ENCODE measurements around the gene RASSF1. TPM values are rescaled to one million over a fixed set of nuclear protein-coding genes. Genes with fewer than 3 reads are reported as not detected.
A peak's percentile ranks its signal among the peaks of the same experiment; 100 is the strongest.

The RASSF1 gene
- total RNA-seq, 1 experiment from 2014 or later = 15.8 TPM

- Histone ChIP-seq H2BK12ac (ENCODE audit: insufficient read length, low read depth, low read length) (no peak overlapping the region), H4K20me1 (ENCODE audit: control insufficient read depth, insufficient read depth, insufficient read length) (peaks cover 2% of the 10 kb centered on the region), H3K27me3 (ENCODE audit: insufficient read depth, low read length) (no peaks in the 10 kb centered on the region), H2BK15ac (ENCODE audit: low read depth, low read length) (no peak overlapping the region), H3K9me3 (ENCODE audit: control insufficient read depth, low read depth, low read length) (no peaks in the 10 kb centered on the region), H3K79me1 (ENCODE audit: insufficient read depth, low read depth, low read length, poor library complexity, severe bottlenecking) (no peaks in the 10 kb centered on the region), H3K79me2 (ENCODE audit: insufficient read depth, low read length) (no peaks in the 10 kb centered on the region), H4K8ac (replicated peaks; ENCODE audit: insufficient read length, low read depth, low read length) (no peak overlapping the region), H2AK5ac (ENCODE audit: insufficient read length, low read length) (no peak overlapping the region), H3K4me2 (ENCODE audit: insufficient read depth, insufficient read length, low read length) (no peak overlapping the region), H3K23me2 (ENCODE audit: insufficient read length, low read depth, low read length, poor library complexity, severe bottlenecking) (no peaks in the 10 kb centered on the region), H2AFZ (ENCODE audit: low read length) (no peak overlapping the region), H3K14ac (ENCODE audit: insufficient read depth, low read length) (no peak overlapping the region), H3K18ac (ENCODE audit: insufficient read length, low read depth, low read length) (no peak overlapping the region), H3K56ac (ENCODE audit: insufficient read length, low read depth, low read length) (no peak overlapping the region), H3K4ac (ENCODE audit: low read depth, low read length) (no peak overlapping the region), H3K9ac (ENCODE audit: extremely low read depth, insufficient read length, low read length) (no peak overlapping the region), H3T11ph (ENCODE audit: low read length) (no peak overlapping the region), H2BK5ac (ENCODE audit: insufficient read length, low read length) (no peak overlapping the region), H3K27ac (ENCODE audit: insufficient read length, low read depth, low read length) (no peak overlapping the region), H3K23ac (ENCODE audit: insufficient read length, low read depth, low read length) (no peak overlapping the region), H3K4me1 (ENCODE audit: insufficient read depth, low read length) (no peaks in the 10 kb centered on the region), H4K5ac (ENCODE audit: insufficient read length, low read depth, low read length) (no peak overlapping the region), H4K91ac (ENCODE audit: insufficient read length, low read depth, low read length) (no peak overlapping the region), H2BK120ac (ENCODE audit: low read depth, low read length, poor library complexity, severe bottlenecking) (no peak overlapping the region), H2BK20ac (ENCODE audit: low read depth, low read length, poor library complexity, severe bottlenecking) (no peak overlapping the region)
- WGBS (ENCODE audit: extremely low coverage, insufficient read length, low lambda C conversion rate) = no CpG with 5 or more reads among the region's 6 CpGs
- no peak for DNase-seq
- Mint-ChIP-seq H3K27ac (no peak overlapping the region; a peak in 1 of 7 replicates), H3K27me3 (ENCODE audit: low read depth) (peaks cover 3% of the 10 kb centered on the region), H3K4me1 (peaks cover 11 to 38% of the 10 kb centered on the region in 2 experiments; a peak in 3 of 4 replicates), H3K36me3 (ENCODE audit: insufficient read depth in 1 of 3, low read depth in 3 of 3) (peaks cover 0 to 4% (median 0%) of the 10 kb centered on the region in 3 experiments; a peak in 1 of 7 replicates), H3K9me3 (no peaks in the 10 kb centered on the region), H3K4me3 (no peak overlapping the region)
- TF ChIP-seq, protein P1, sequence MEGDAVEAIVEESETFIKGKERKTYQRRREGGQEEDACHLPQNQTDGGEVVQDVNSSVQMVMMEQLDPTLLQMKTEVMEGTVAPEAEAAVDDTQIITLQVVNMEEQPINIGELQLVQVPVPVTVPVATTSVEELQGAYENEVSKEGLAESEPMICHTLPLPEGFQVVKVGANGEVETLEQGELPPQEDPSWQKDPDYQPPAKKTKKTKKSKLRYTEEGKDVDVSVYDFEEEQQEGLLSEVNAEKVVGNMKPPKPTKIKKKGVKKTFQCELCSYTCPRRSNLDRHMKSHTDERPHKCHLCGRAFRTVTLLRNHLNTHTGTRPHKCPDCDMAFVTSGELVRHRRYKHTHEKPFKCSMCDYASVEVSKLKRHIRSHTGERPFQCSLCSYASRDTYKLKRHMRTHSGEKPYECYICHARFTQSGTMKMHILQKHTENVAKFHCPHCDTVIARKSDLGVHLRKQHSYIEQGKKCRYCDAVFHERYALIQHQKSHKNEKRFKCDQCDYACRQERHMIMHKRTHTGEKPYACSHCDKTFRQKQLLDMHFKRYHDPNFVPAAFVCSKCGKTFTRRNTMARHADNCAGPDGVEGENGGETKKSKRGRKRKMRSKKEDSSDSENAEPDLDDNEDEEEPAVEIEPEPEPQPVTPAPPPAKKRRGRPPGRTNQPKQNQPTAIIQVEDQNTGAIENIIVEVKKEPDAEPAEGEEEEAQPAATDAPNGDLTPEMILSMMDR (conservative IDR thresholded peaks at IDR 0.05) = peak; percentile 44
Measured at GRCh38 chr3:50378024-50378423, 37.4 kb upstream of the RASSF1 start.
